K562 (cell line): ENCODE data around the gene SMIM41. TPM values are rescaled to one million over a fixed set of nuclear protein-coding genes. Genes with fewer than 3 reads are reported as not detected.

ENCODE experiments used
- ATAC-seq: fragments of 200-7000 bp; cut with Tn5 transposase; 3 replicates; pipeline ENCODE4 v1.9.1; 2020; ENCODE audit warnings: moderate library complexity
- BruUV-seq: library from RNA; stranded (reverse); fragments of 400-500 nt; replicated peaks from 2 replicates; lab custom pipeline; 2021; lab: Mats Ljungman, UMichigan
- CTCF ChIA-PET: fragments of 300-600 bp; formaldehyde crosslinking; extraction: SDS; loops from one replicate; lab custom pipeline; 2021; ENCODE audit warnings: low intra/inter-chr PET ratio; lab: Yijun Ruan, JAX
- POLR2A ChIA-PET: fragments of 300-600, 350-650 bp; sonication (Branson Sonifier 250); formaldehyde crosslinking; extraction: SDS; loops from one replicate; lab custom pipeline; 2021; ENCODE audit warnings: antibody characterized with exemption, inconsistent platforms; lab: Yijun Ruan, JAX
- DNase-seq, 4 experiments: peaks; one replicate each; pipeline versions ENCODE4 v3.0.0 to v3.0.0-alpha.2; 2011 to 2018; ENCODE audit warnings: low spot score in 3 of 4, mixed read lengths in 3 of 4; ENCODE audit errors: extremely low read depth in 1 of 4
- FAIRE-seq: peaks from 2 replicates; lab custom pipeline; 2011; peaks lifted over from hg19 to GRCh38; lab: Jason Lieb, UNC
- H2AFZ ChIP-seq: 2 replicates; pipeline ENCODE4 v1.6.0; 2011; ENCODE audit warnings: low read depth, low read length, control low read depth, inconsistent platforms
- H3K27ac ChIP-seq: fragments of 200-600 bp; 3 replicates; pipeline ENCODE4 v1.8.0; 2011; ENCODE audit warnings: low read depth, mild to moderate bottlenecking, control low read depth, inconsistent platforms, low read length, moderate library complexity, mixed read lengths; ENCODE audit errors: extremely low read depth
- H3K27me3 ChIP-seq, 2 experiments: fragments of 300-600 bp in 1 of 2; 2 replicates in 1 of 2; 3 replicates in 1 of 2; pipeline versions ENCODE4 v1.6.0 to v1.8.0; 2011; ENCODE audit warnings: inconsistent platforms in 2 of 2, low read length in 2 of 2, mild to moderate bottlenecking in 1 of 2, mixed read lengths in 1 of 2, moderate library complexity in 1 of 2; ENCODE audit not compliant: control insufficient read depth in 2 of 2, insufficient read depth in 2 of 2
- H3K36me3 ChIP-seq: fragments of 300-600 bp; 3 replicates; pipeline ENCODE4 v1.8.0; 2011; ENCODE audit warnings: mild to moderate bottlenecking, low read length, inconsistent platforms; ENCODE audit not compliant: control insufficient read depth, insufficient read depth
- H3K4me1 ChIP-seq, 2 experiments: fragments of 200-600 bp in 1 of 2; replicated peaks in 1 of 2; 2 replicates in 1 of 2; 3 replicates in 1 of 2; pipeline versions ENCODE4 v1.5.1 to v1.8.0; 2011; ENCODE audit warnings: inconsistent platforms in 2 of 2, low read length in 2 of 2, mild to moderate bottlenecking in 1 of 2, mixed read lengths in 1 of 2, moderate library complexity in 1 of 2; ENCODE audit not compliant: control insufficient read depth in 2 of 2, insufficient read depth in 2 of 2
- H3K4me2 ChIP-seq: 2 replicates; pipeline ENCODE4 v1.6.1; 2011; ENCODE audit warnings: low read length, control low read depth, inconsistent platforms, mixed read lengths; ENCODE audit not compliant: insufficient read depth
- H3K4me3 ChIP-seq: fragments of 200-600 bp; sonication (generic), shearing (Covaris generic); 2 replicates; pipeline ENCODE4 v1.5.1; 2016; ENCODE audit warnings: control low read depth, inconsistent platforms
- H3K79me2 ChIP-seq: fragments of 200-600 bp; 3 replicates; pipeline ENCODE4 v1.8.0; 2011; ENCODE audit warnings: low read length, inconsistent platforms; ENCODE audit not compliant: control insufficient read depth, insufficient read depth
- H3K9ac ChIP-seq, 2 experiments: 2 replicates each; pipeline versions ENCODE4 v1.6.0 to v1.6.1; 2011; ENCODE audit warnings: low read depth in 2 of 2, low read length in 2 of 2, control low read depth in 1 of 2, inconsistent platforms in 1 of 2, mild to moderate bottlenecking in 1 of 2, mixed read lengths in 1 of 2; ENCODE audit not compliant: insufficient read depth in 1 of 2
- H3K9me1 ChIP-seq: one replicate; pipeline ENCODE4 v1.6.0; 2011; ENCODE audit warnings: inconsistent platforms, mild to moderate bottlenecking, low read length, moderate library complexity; ENCODE audit not compliant: control insufficient read depth, insufficient read depth
- H3K9me3 ChIP-seq: replicated peaks from 2 replicates; pipeline ENCODE4 v1.5.1; 2011; ENCODE audit warnings: low read depth, low read length, inconsistent platforms; ENCODE audit not compliant: control insufficient read depth, insufficient read depth
- H4K20me1 ChIP-seq: replicated peaks from 2 replicates; pipeline ENCODE4 v1.6.1; 2011; ENCODE audit warnings: low read length, inconsistent platforms, mixed read lengths; ENCODE audit not compliant: control insufficient read depth, insufficient read depth
- NELFE ChIP-seq: IDR thresholded peaks from 2 replicates; pipeline ENCODE4 v1.6.1; 2011; ENCODE audit warnings: mild to moderate bottlenecking; ENCODE audit not compliant: insufficient read depth, insufficient read length
- POLR3A ChIP-seq: IDR thresholded peaks from 2 replicates; pipeline ENCODE4 v1.6.1; 2011; ENCODE audit warnings: borderline replicate concordance, mild to moderate bottlenecking, moderate library complexity; ENCODE audit not compliant: insufficient read length, insufficient read depth; ENCODE audit errors: extremely low read depth
- SIN3B ChIP-seq: fragments of 450-650 bp; IDR thresholded peaks from 2 replicates; pipeline ENCODE4 v1.6.1; 2017; ENCODE audit warnings: low read depth, mild to moderate bottlenecking, moderate library complexity
- STAG1 ChIP-seq: sonication (generic); formaldehyde crosslinking; IDR thresholded peaks from 2 replicates; pipeline ENCODE4 v1.5.0; 2020; ENCODE audit warnings: missing genetic modification reagents, borderline replicate concordance
- ZFP1 ChIP-seq: fragments of 450-650 bp; formaldehyde crosslinking; IDR thresholded peaks from 2 replicates; pipeline ENCODE4 v1.4.0; 2020; ENCODE audit warnings: mild to moderate bottlenecking, mixed read lengths
- ZNF174 ChIP-seq: fragments of 250-450 bp; sonication (Bioruptor Pico); IDR thresholded peaks from 2 replicates; pipeline ENCODE4 v1.4.0; 2020; ENCODE audit warnings: mild to moderate bottlenecking
- ZNF212 ChIP-seq: fragments of 450-650 bp; formaldehyde crosslinking; IDR thresholded peaks from 2 replicates; pipeline ENCODE4 v1.4.0; 2020; ENCODE audit warnings: mild to moderate bottlenecking
- ZSCAN29 ChIP-seq: fragments of 450-650 bp; IDR thresholded peaks from 2 replicates; pipeline ENCODE4 v1.6.1; 2017
- WGBS: fragments of 100-300 bp; shearing (Covaris generic); methylation state at CpG from one replicate; pipeline ENCODE4 v1.1.6; 2016; ENCODE audit warnings: low coverage, mixed read lengths; ENCODE audit not compliant: insufficient coverage; ENCODE audit errors: missing lambda C conversion rate; 5-methylcytosine and 5-hydroxymethylcytosine counted together
- in situ Hi-C: fragments of 300-500 bp; cut with MboI; formaldehyde crosslinking; loops from 4 replicates; pipeline ENCODE4 v1.15.0; 2018; ENCODE audit warnings: inconsistent platforms, mixed read lengths
- intact Hi-C: fragments of 100-400 bp; cut with micrococcal nuclease; formaldehyde crosslinking; loops from 2 replicates; pipeline ENCODE4 v1.14.2; 2022
- polyA plus RNA-seq, 8 experiments: library from polyadenylated mRNA; depleted of rRNA in 4 of 8; stranded (reverse) in 5 of 8; unstranded in 3 of 8; fragments of >200 nt; fragmentation: Nextera tagmentation in 2 of 8; fragmentation: Illumina TruSeq in 1 of 8; extraction: Ambion mirVana in 2 of 8; extraction: Trizol in 1 of 8; gene quantifications; 2 replicates each; pipeline versions ENCODE4 v1.2.1 to v1.2.3, GENCODE V29; 2011 to 2014; ENCODE audit warnings: inconsistent platforms in 1 of 8, missing spikeins in 1 of 8
- total RNA-seq, 7 experiments: library from RNA; depleted of rRNA in 6 of 7; stranded (reverse); fragments of >200 nt in 6 of 7; fragmentation: Illumina TruSeq in 2 of 7; extraction: Trizol in 2 of 7; gene quantifications; 2 replicates each; pipeline versions ENCODE4 v1.2.1 to v1.2.3, GENCODE V29; 2011 to 2021; ENCODE audit warnings: low replicate concordance in 1 of 7
- TF ChIP-seq, protein P1 (sequence below): IDR thresholded peaks from 2 replicates; pipeline ENCODE4 v1.6.1; 2011; ENCODE audit warnings: borderline replicate concordance, low read depth, mild to moderate bottlenecking, moderate library complexity, low read length; ENCODE audit not compliant: insufficient read depth, poor library complexity, severe bottlenecking
- TF ChIP-seq, protein P2 (sequence below), 3 experiments: fragments of 200-800 bp in 1 of 3; fragments of 250-450 bp in 1 of 3; fragments of 450-650 bp in 1 of 3; sonication (Bioruptor Pico) in 1 of 3; sonication (Bioruptor generic) in 1 of 3; formaldehyde crosslinking in 1 of 3; IDR thresholded peaks; 2 replicates each; pipeline versions ENCODE4 v1.6.1 to v1.8.0; 2016 to 2022; ENCODE audit warnings: mild to moderate bottlenecking in 2 of 3, missing genetic modification characterization in 2 of 3, missing compliant biosample characterization in 1 of 3, moderate library complexity in 1 of 3
- TF ChIP-seq, protein P3 (sequence below): fragments of 250-450 bp; sonication (Bioruptor Pico); IDR thresholded peaks from 2 replicates; pipeline ENCODE4 v1.9.0; 2021; ENCODE audit warnings: mild to moderate bottlenecking, inconsistent platforms

The SMIM41 gene
- total and polyA plus RNA-seq, 9 of the 15 experiments (the other 6 are each of a cell fraction or from before 2014, with no cell fraction given) = not detected

DNA sequence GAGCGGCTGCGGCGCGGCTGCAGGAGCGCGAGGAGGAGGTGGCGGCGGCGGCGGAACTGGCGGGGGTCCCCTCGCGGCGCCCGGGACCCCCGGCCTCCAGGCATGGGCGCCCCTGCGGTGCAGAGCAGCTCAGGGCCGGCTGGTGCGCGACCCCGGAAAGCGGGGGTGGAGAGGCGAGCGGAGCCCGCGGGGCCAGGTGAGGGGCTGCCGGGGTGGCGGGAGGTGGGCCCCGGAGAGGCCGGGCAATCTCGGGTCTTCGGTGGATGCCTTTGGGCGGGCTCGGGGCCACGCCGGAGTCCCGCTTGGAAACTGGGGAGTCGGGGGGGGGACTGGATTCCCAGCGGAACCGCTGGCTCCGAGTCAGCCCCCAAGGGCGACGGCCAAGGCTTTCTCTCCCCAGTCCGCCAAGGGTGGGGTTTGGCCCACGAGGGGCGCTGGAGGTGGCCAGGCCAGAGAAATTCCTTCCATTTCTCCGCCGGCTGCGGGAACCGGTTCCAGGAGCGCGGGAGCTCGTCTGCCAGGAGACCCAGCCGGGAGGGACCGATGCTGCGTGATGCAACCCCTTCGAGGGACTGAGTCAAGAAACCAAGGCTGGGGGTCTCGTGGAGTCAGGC is 42.1 kb upstream of the SMIM41 start (continued):
- TF ChIP-seq, protein P1, sequence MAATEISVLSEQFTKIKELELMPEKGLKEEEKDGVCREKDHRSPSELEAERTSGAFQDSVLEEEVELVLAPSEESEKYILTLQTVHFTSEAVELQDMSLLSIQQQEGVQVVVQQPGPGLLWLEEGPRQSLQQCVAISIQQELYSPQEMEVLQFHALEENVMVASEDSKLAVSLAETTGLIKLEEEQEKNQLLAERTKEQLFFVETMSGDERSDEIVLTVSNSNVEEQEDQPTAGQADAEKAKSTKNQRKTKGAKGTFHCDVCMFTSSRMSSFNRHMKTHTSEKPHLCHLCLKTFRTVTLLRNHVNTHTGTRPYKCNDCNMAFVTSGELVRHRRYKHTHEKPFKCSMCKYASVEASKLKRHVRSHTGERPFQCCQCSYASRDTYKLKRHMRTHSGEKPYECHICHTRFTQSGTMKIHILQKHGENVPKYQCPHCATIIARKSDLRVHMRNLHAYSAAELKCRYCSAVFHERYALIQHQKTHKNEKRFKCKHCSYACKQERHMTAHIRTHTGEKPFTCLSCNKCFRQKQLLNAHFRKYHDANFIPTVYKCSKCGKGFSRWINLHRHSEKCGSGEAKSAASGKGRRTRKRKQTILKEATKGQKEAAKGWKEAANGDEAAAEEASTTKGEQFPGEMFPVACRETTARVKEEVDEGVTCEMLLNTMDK = peak; percentile 25
- TF ChIP-seq POLR3A = no peak

DNA sequence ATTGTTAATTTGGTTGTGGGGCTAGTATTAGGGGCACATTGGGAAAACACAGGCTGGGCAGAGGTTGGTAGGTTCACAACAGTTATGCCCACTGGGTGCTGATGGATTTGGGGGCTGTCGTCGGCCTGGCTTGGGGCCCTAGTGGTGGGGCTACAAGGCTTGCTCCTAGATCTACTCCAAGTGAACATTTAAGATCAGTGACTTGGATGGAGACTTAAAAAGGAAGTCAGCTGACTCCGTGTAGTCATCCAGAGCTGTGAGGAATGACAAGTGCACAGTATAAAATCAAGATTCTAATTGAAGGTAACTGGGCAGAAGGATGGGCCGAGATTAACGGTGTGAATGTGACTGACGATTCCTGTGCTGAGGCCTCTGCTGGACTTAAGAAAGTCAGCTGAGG is 41.1 kb upstream of the SMIM41 start:
- no peaks in the 10 kb centered on the region for H3K9me3 ChIP-seq
- peaks cover 0 to 6% of the 10 kb centered on the region in 2 experiments; a peak in 1 of 5 replicates for H3K27me3 ChIP-seq
- no peak overlapping the region for H3K4me3 ChIP-seq
- intact Hi-C loops = no loop called here
- FAIRE-seq = no peak
- H3K4me1 ChIP-seq = peaks cover 8 to 27% of the 10 kb centered on the region in 2 experiments; a peak in 4 of 5 replicates
- no peaks in the 10 kb centered on the region for H4K20me1 ChIP-seq
- H3K9ac ChIP-seq = no peak overlapping the region
- in situ Hi-C loops = no loop called here
- ATAC-seq = no peak
- H3K4me2 ChIP-seq = no peak overlapping the region
- POLR2A ChIA-PET = interaction anchor here (0.8 to 1.6 kb wide), 3 partner anchors 11 to 21 kb away, joined by 3 to 11 read pairs (median 3); partner anchors contain the start of gene NR4A1
- 52% methylated on average over 6 of the region's 6 CpGs for WGBS
- no peaks in the 10 kb centered on the region for H3K9me1 ChIP-seq
- H3K27ac ChIP-seq = no peak overlapping the region
- H2AFZ ChIP-seq = no peak overlapping the region
- no peaks in the 10 kb centered on the region for H3K79me2 ChIP-seq
- DNase-seq = no peak
- CTCF ChIA-PET = no interaction called here
- BruUV-seq = TSS peak; percentile 57
- no peaks in the 10 kb centered on the region for H3K36me3 ChIP-seq
- TF ChIP-seq ZNF174 (no peak), ZFP1 (CRISPR knock-in tag) (no peak), NELFE (no peak), ZSCAN29 (no peak), STAG1 (no peak), SIN3B (no peak), ZNF212 (CRISPR knock-in tag) (no peak)
- TF ChIP-seq, protein P2, sequence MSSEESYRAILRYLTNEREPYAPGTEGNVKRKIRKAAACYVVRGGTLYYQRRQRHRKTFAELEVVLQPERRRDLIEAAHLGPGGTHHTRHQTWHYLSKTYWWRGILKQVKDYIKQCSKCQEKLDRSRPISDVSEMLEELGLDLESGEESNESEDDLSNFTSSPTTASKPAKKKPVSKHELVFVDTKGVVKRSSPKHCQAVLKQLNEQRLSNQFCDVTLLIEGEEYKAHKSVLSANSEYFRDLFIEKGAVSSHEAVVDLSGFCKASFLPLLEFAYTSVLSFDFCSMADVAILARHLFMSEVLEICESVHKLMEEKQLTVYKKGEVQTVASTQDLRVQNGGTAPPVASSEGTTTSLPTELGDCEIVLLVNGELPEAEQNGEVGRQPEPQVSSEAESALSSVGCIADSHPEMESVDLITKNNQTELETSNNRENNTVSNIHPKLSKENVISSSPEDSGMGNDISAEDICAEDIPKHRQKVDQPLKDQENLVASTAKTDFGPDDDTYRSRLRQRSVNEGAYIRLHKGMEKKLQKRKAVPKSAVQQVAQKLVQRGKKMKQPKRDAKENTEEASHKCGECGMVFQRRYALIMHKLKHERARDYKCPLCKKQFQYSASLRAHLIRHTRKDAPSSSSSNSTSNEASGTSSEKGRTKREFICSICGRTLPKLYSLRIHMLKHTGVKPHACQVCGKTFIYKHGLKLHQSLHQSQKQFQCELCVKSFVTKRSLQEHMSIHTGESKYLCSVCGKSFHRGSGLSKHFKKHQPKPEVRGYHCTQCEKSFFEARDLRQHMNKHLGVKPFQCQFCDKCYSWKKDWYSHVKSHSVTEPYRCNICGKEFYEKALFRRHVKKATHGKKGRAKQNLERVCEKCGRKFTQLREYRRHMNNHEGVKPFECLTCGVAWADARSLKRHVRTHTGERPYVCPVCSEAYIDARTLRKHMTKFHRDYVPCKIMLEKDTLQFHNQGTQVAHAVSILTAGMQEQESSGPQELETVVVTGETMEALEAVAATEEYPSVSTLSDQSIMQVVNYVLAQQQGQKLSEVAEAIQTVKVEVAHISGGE (CRISPR knock-in tag; IDR thresholded peaks at IDR 0.05) = no peak
- TF ChIP-seq, protein P3, sequence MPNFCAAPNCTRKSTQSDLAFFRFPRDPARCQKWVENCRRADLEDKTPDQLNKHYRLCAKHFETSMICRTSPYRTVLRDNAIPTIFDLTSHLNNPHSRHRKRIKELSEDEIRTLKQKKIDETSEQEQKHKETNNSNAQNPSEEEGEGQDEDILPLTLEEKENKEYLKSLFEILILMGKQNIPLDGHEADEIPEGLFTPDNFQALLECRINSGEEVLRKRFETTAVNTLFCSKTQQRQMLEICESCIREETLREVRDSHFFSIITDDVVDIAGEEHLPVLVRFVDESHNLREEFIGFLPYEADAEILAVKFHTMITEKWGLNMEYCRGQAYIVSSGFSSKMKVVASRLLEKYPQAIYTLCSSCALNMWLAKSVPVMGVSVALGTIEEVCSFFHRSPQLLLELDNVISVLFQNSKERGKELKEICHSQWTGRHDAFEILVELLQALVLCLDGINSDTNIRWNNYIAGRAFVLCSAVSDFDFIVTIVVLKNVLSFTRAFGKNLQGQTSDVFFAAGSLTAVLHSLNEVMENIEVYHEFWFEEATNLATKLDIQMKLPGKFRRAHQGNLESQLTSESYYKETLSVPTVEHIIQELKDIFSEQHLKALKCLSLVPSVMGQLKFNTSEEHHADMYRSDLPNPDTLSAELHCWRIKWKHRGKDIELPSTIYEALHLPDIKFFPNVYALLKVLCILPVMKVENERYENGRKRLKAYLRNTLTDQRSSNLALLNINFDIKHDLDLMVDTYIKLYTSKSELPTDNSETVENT (CRISPR knock-in tag) = no peak
